ENCODE data around the gene TRIM44. TPM values are rescaled to one million over a fixed set of nuclear protein-coding genes. Genes with fewer than 3 reads are reported as not detected.

The TRIM44 gene
- total and polyA plus RNA-seq, 12 donors, result 5.5 to 89.8 (median 34.1) TPM

DNA sequence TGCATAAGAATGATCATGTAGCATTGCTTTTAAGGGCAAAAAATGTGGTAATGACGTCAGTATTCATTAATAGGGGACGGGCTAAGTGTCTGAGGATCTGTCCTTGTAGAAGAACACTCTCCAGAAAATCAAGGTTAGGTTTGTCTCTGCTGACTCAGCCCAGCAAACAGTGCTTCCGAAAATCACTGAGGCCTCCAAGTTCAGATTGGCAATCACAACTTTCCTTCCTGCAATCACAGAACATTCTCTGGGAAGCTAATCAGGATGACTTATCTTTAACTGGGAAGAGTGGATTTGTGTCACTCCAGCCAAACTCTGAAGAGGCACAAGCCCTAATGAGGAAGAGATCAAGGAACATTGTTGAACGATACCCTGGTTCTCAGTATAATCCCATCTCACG is 158.0 kb downstream of the TRIM44 start:
- peak in 2 of 7 donors; percentile 44 to 54 for DNase-seq
- intact Hi-C loops (cut with DNase I), result loop anchor here in 1 of 2 donors (5.0 to 10.0 kb wide), 3 partner anchors 206 to 447 kb away; partner anchors contain the start of gene FJX1
- Histone ChIP-seq H3K27me3 (no peaks in the 10 kb centered on the region), H3K4me1 (replicated peaks in 1 of 2) (peaks cover 0 to 25% of the 10 kb centered on the region in 2 donors), H3K4me3 (no peak overlapping the region), H3K27ac (peak overlapping the region in 2 of 5 donors; percentile 27 to 47), H3K9me3 (replicated peaks in 1 of 3) (no peaks in the 10 kb centered on the region), H3K36me3 (replicated peaks in 1 of 2) (no peaks in the 10 kb centered on the region)
- 49 to 63% (median 54%) methylated on average over 5 of the region's 5 CpGs for WGBS, 4 donors
- TF ChIP-seq, protein P1, sequence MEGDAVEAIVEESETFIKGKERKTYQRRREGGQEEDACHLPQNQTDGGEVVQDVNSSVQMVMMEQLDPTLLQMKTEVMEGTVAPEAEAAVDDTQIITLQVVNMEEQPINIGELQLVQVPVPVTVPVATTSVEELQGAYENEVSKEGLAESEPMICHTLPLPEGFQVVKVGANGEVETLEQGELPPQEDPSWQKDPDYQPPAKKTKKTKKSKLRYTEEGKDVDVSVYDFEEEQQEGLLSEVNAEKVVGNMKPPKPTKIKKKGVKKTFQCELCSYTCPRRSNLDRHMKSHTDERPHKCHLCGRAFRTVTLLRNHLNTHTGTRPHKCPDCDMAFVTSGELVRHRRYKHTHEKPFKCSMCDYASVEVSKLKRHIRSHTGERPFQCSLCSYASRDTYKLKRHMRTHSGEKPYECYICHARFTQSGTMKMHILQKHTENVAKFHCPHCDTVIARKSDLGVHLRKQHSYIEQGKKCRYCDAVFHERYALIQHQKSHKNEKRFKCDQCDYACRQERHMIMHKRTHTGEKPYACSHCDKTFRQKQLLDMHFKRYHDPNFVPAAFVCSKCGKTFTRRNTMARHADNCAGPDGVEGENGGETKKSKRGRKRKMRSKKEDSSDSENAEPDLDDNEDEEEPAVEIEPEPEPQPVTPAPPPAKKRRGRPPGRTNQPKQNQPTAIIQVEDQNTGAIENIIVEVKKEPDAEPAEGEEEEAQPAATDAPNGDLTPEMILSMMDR (IDR thresholded peaks at IDR 0.05), result no peak

DNA sequence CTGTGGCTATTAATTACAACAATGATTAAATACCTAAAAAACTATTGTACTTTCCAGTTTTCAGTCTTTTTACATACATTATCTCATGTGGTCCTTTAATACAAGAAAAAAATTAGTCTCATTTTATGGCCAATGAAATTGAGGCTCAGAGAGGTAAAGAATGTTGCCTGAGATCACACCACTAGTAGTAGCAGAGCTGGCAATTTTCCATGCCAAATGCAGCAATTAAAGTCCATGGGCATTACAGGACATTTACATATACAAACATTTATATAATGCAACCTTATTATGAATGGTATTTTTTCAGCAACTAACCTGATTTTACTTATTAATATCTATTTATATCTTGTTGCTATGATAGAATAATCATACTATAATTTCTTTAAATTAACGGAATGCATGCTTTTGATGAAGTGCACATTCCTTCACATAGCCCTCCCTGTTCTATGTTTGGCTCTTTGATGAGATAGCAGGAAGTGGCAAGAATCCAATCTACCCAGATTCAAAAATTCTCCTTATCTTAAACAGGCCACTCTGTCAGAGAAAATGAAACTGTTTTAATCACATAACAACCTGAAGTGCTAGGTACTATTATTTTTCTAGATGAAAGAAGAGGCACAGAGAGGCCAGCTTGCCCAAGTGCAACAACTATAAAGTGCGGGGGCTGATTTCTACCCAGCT is 160.4 kb downstream of the TRIM44 start:
- no peaks in the 10 kb centered on the region for H3K27me3 ChIP-seq
- TF ChIP-seq, protein P1 (IDR thresholded peaks at IDR 0.05), result no peak
- TF ChIP-seq POLR2A (IDR thresholded peaks at IDR 0.05), result no peak
- H3K4me3 ChIP-seq, result no peak overlapping the region
- no peak overlapping the region for H3K27ac ChIP-seq
- peaks cover 0 to 21% of the 10 kb centered on the region in 2 donors for H3K4me1 ChIP-seq (replicated peaks in 1 of 2)
- intact Hi-C loops (cut with DNase I), result loop anchor here in 1 of 2 donors (5.0 to 10.0 kb wide), 3 partner anchors 208 to 444 kb away; partner anchors contain the start of gene FJX1
- 55 to 66% (median 60%) methylated on average over 2 of the region's 2 CpGs for WGBS, 4 donors
- no peak for DNase-seq
- no peaks in the 10 kb centered on the region for H3K36me3 ChIP-seq (replicated peaks in 1 of 2)
- H3K9me3 ChIP-seq (replicated peaks in 1 of 3), result no peaks in the 10 kb centered on the region

DNA sequence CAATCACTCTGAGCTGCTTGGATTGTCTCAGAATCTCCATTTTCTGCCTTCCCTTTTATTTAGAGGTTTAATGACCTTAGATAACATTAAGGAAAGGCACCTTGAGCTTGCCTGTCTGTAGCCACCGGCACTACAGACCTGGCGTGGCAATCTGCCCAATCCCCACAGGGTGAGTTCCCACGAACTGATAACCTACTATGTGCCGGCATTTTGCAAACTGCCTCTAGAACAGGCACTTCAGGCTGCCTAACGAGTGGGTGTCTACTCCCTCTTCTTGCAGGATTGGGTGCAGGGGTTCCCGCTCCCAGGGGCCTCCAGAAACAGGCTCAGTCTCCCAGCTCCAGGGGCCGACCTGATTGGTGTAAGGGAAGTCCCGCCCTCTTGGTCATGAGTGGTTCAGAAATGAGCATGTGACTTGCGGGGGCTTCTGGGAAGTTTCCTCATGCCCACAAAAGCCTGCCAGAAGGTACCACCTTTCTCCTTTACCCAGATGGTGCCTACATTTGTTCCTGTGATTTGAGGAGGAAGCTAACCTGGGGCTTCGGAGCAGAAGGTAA is 161.2 kb downstream of the TRIM44 start:
- Histone ChIP-seq H3K4me1 (replicated peaks in 1 of 2) (peaks cover 0 to 21% of the 10 kb centered on the region in 2 donors), H3K27ac (no peak overlapping the region), H3K9me3 (replicated peaks in 1 of 3) (no peaks in the 10 kb centered on the region), H3K36me3 (replicated peaks in 1 of 2) (no peaks in the 10 kb centered on the region), H3K4me3 (no peak overlapping the region), H3K27me3 (no peaks in the 10 kb centered on the region)
- TF ChIP-seq, protein P1 (IDR thresholded peaks at IDR 0.05), result no peak
- no peak for TF ChIP-seq POLR2A (IDR thresholded peaks at IDR 0.05)
- WGBS, 4 donors, result 84 to 91% (median 87%) methylated on average over 4 to 10 of the region's 10 CpGs
- no peak for DNase-seq
- intact Hi-C loops (cut with DNase I), result loop anchor here in 1 of 2 donors (5.0 to 10.0 kb wide), 3 partner anchors 209 to 443 kb away; partner anchors contain the start of gene FJX1

GRCh38 chr11:35825386-35825785 is 162.8 kb downstream of the TRIM44 start:
- DNase-seq, result no peak
- H3K36me3 ChIP-seq (replicated peaks in 1 of 2), result no peaks in the 10 kb centered on the region
- intact Hi-C loops (cut with DNase I), result loop anchor here in 1 of 2 donors (10.0 kb wide), 2 partner anchors 211 to 309 kb away; partner anchors contain the start of gene FJX1
- H3K4me3 ChIP-seq, result no peak overlapping the region
- H3K4me1 ChIP-seq (replicated peaks in 1 of 2), result peaks cover 0 to 21% of the 10 kb centered on the region in 2 donors
- no peak overlapping the region for H3K27ac ChIP-seq
- TF ChIP-seq POLR2A (IDR thresholded peaks at IDR 0.05), result no peak
- TF ChIP-seq, protein P1 (IDR thresholded peaks at IDR 0.05), result no peak
- no peaks in the 10 kb centered on the region for H3K9me3 ChIP-seq (replicated peaks in 1 of 3)
- H3K27me3 ChIP-seq, result no peaks in the 10 kb centered on the region
- 64 to 78% (median 74%) methylated on average over 1 of the region's 1 CpG for WGBS, 4 donors
